HEK293 (cell line): ENCODE data around the gene FOXG1.

Source experiments
- BCL6B ChIP-seq: fragments of 450-650 bp; formaldehyde crosslinking; IDR thresholded peaks from 2 replicates; pipeline ENCODE4 v1.5.1; 2017; ENCODE audit warnings: missing biosample characterization, missing genetic modification characterization
- GFI1B ChIP-seq: fragments of 450-650 bp; formaldehyde crosslinking; IDR thresholded peaks from 2 replicates; pipeline ENCODE4 v1.5.1; 2016; ENCODE audit warnings: missing biosample characterization, missing genetic modification characterization
- HIC1 ChIP-seq: fragments of 450-650 bp; formaldehyde crosslinking; IDR thresholded peaks from 2 replicates; pipeline ENCODE4 v1.5.1; 2016; ENCODE audit warnings: missing biosample characterization, missing genetic modification characterization
- HOXD13 ChIP-seq: sonication (generic); formaldehyde crosslinking; IDR thresholded peaks from 2 replicates; pipeline ENCODE4 v1.8.0; 2022; ENCODE audit warnings: missing genetic modification reagents, borderline replicate concordance
- KLF17 ChIP-seq: fragments of 450-650 bp; formaldehyde crosslinking; IDR thresholded peaks from 2 replicates; pipeline ENCODE4 v1.5.1; 2016; ENCODE audit warnings: missing biosample characterization, missing genetic modification characterization
- KLF8 ChIP-seq: fragments of 450-650 bp; formaldehyde crosslinking; IDR thresholded peaks from 2 replicates; pipeline ENCODE4 v1.5.1; 2016; ENCODE audit warnings: missing biosample characterization, missing genetic modification characterization
- PATZ1 ChIP-seq: fragments of 450-650 bp; formaldehyde crosslinking; IDR thresholded peaks from 2 replicates; pipeline ENCODE4 v1.5.1; 2016; ENCODE audit warnings: missing biosample characterization, missing genetic modification characterization
- PBX3 ChIP-seq: sonication (generic); formaldehyde crosslinking; IDR thresholded peaks from 2 replicates; pipeline ENCODE4 v1.8.1; 2022; ENCODE audit warnings: mild to moderate bottlenecking, moderate library complexity, missing genetic modification reagents
- SALL2 ChIP-seq: fragments of 450-650 bp; formaldehyde crosslinking; IDR thresholded peaks from 2 replicates; pipeline ENCODE4 v1.5.0; 2017; ENCODE audit warnings: missing biosample characterization, mild to moderate bottlenecking, missing genetic modification characterization, borderline replicate concordance
- ZBTB48 ChIP-seq: fragments of 450-650 bp; formaldehyde crosslinking; IDR thresholded peaks from 2 replicates; pipeline ENCODE4 v1.5.1; 2016; ENCODE audit warnings: missing biosample characterization, missing genetic modification characterization
- ZBTB49 ChIP-seq: fragments of 450-650 bp; formaldehyde crosslinking; IDR thresholded peaks from 2 replicates; pipeline ENCODE4 v1.5.1; 2016; ENCODE audit warnings: missing biosample characterization, missing genetic modification characterization, low read depth
- ZBTB7A ChIP-seq: fragments of 450-650 bp; formaldehyde crosslinking; IDR thresholded peaks from 2 replicates; pipeline ENCODE4 v1.5.1; 2016; ENCODE audit warnings: low read depth, missing biosample characterization, missing genetic modification characterization
- ZBTB8A ChIP-seq: fragments of 450-650 bp; formaldehyde crosslinking; IDR thresholded peaks from 2 replicates; pipeline ENCODE4 v1.5.1; 2016; ENCODE audit warnings: missing biosample characterization, missing genetic modification characterization
- ZFHX2 ChIP-seq: fragments of 450-650 bp; formaldehyde crosslinking; conservative IDR thresholded peaks from 2 replicates; pipeline ENCODE4 v1.5.1; 2016; ENCODE audit warnings: missing biosample characterization, missing genetic modification characterization
- ZNF133 ChIP-seq: fragments of 450-650 bp; formaldehyde crosslinking; IDR thresholded peaks from 2 replicates; pipeline ENCODE4 v1.5.1; 2016; ENCODE audit warnings: missing biosample characterization, missing genetic modification characterization
- ZNF169 ChIP-seq: fragments of 450-650 bp; formaldehyde crosslinking; IDR thresholded peaks from 2 replicates; pipeline ENCODE4 v1.5.1; 2016; ENCODE audit warnings: missing biosample characterization, missing genetic modification characterization
- ZNF2 ChIP-seq: fragments of 450-650 bp; formaldehyde crosslinking; IDR thresholded peaks from 2 replicates; pipeline ENCODE4 v1.5.1; 2016; ENCODE audit warnings: missing biosample characterization, missing genetic modification characterization
- ZNF221 ChIP-seq: fragments of 450-650 bp; formaldehyde crosslinking; IDR thresholded peaks from 2 replicates; pipeline ENCODE4 v1.5.1; 2017; ENCODE audit warnings: missing biosample characterization, missing genetic modification characterization, borderline replicate concordance
- ZNF561 ChIP-seq: fragments of 450-650 bp; IDR thresholded peaks from 2 replicates; pipeline ENCODE4 v1.5.1; 2018; ENCODE audit warnings: missing biosample characterization, missing genetic modification characterization, borderline replicate concordance
- ZNF585B ChIP-seq: fragments of 450-650 bp; formaldehyde crosslinking; IDR thresholded peaks from 2 replicates; pipeline ENCODE4 v1.5.1; 2016; ENCODE audit warnings: missing biosample characterization, missing genetic modification characterization
- ZNF621 ChIP-seq: fragments of 450-650 bp; formaldehyde crosslinking; IDR thresholded peaks from 2 replicates; pipeline ENCODE4 v1.5.1; 2017; ENCODE audit warnings: missing biosample characterization, missing genetic modification characterization
- ZNF624 ChIP-seq: fragments of 450-650 bp; formaldehyde crosslinking; IDR thresholded peaks from 2 replicates; pipeline ENCODE4 v1.5.1; 2017; ENCODE audit warnings: missing biosample characterization, missing genetic modification characterization
- ZNF629 ChIP-seq: fragments of 450-650 bp; formaldehyde crosslinking; IDR thresholded peaks from 2 replicates; pipeline ENCODE4 v1.5.1; 2017; ENCODE audit warnings: missing biosample characterization, missing genetic modification characterization
- ZNF768 ChIP-seq: fragments of 450-650 bp; formaldehyde crosslinking; IDR thresholded peaks from 2 replicates; pipeline ENCODE4 v1.5.1; 2018; ENCODE audit warnings: missing biosample characterization, mild to moderate bottlenecking, missing genetic modification characterization
- ZNF785 ChIP-seq: fragments of 450-650 bp; formaldehyde crosslinking; IDR thresholded peaks from 2 replicates; pipeline ENCODE4 v1.5.1; 2016; ENCODE audit warnings: missing biosample characterization, missing genetic modification characterization
- ZNF837 ChIP-seq: fragments of 450-650 bp; formaldehyde crosslinking; IDR thresholded peaks from 2 replicates; pipeline ENCODE4 v1.5.1; 2016; ENCODE audit warnings: missing biosample characterization, missing genetic modification characterization
- ZSCAN18 ChIP-seq: fragments of 450-650 bp; formaldehyde crosslinking; IDR thresholded peaks from 2 replicates; pipeline ENCODE4 v1.5.1; 2016; ENCODE audit warnings: missing biosample characterization, missing genetic modification characterization

FOXG1 gene

GRCh38 chr14:28767853-28768741 is 1.5 kb downstream of the FOXG1 start (continued):
- peak; percentile 90 for TF ChIP-seq HIC1
- no peak for TF ChIP-seq ZNF169 (tag by site-specific recombination)
- TF ChIP-seq KLF8 (tag by site-specific recombination) = peak; percentile 78; the same call in 1 of the 2 replicates
- TF ChIP-seq ZNF221 = no peak
- TF ChIP-seq ZBTB49 (tag by site-specific recombination) = no peak
- TF ChIP-seq ZNF837 (tag by site-specific recombination) = peak; percentile 79; the same call in 1 of the 2 replicates
- TF ChIP-seq ZNF768 = no peak
- TF ChIP-seq KLF17 (tag by site-specific recombination) = peak; percentile 73; the same call in 1 of the 2 replicates
- TF ChIP-seq PBX3 (CRISPR knock-in tag) = peak; percentile 47; the same call in 1 of the 2 replicates
- no peak for TF ChIP-seq BCL6B (tag by site-specific recombination)
- TF ChIP-seq ZFHX2 (tag by site-specific recombination) = peak; percentile 81
- no peak for TF ChIP-seq SALL2 (tag by site-specific recombination)
- TF ChIP-seq ZNF621 (tag by site-specific recombination) = no peak
- TF ChIP-seq ZNF133 (tag by site-specific recombination) = peak; percentile 36; the same call in 1 of the 2 replicates
- 0 out of 2 replicates have a peak, but pooled peaks have one; percentile 38 for TF ChIP-seq HOXD13 (CRISPR knock-in tag)
- no peak for TF ChIP-seq GFI1B (tag by site-specific recombination)
- TF ChIP-seq PATZ1 (tag by site-specific recombination) = peak; percentile 83
- 0 out of 2 replicates have a peak, but pooled peaks have one; percentile 2 for TF ChIP-seq ZNF585B (tag by site-specific recombination)
- peak; percentile 98 for TF ChIP-seq ZNF2 (tag by site-specific recombination)
- TF ChIP-seq ZNF624 (tag by site-specific recombination) = peak; percentile 40; the same call in 1 of the 2 replicates
- peak; percentile 92 for TF ChIP-seq ZBTB8A (tag by site-specific recombination)
- peak; percentile 67; the same call in 1 of the 2 replicates for TF ChIP-seq ZBTB7A (tag by site-specific recombination)
- TF ChIP-seq ZNF561 (tag by site-specific recombination) = peak; percentile 49; the same call in 1 of the 2 replicates
- peak; percentile 76 for TF ChIP-seq ZNF629 (tag by site-specific recombination)
- 0 out of 2 replicates have a peak, but pooled peaks have one; percentile 43 for TF ChIP-seq ZSCAN18 (tag by site-specific recombination)
- peak; percentile 88 for TF ChIP-seq ZBTB48 (tag by site-specific recombination)
- TF ChIP-seq ZNF785 (tag by site-specific recombination) = peak; percentile 54; the same call in 1 of the 2 replicates
